H9 (cell line): ENCODE measurements around the gene RPL15. TPM values are rescaled to one million over a fixed set of nuclear protein-coding genes. Genes with fewer than 3 reads are reported as not detected.

Experiments used
- DNase-seq: peaks from one replicate; pipeline ENCODE4 v3.0.0-alpha.2; 2017
- H2AFZ ChIP-seq: one replicate; pipeline ENCODE4 v1.6.1; 2013; ENCODE audit warnings: mild to moderate bottlenecking, low read length, control low read depth, moderate library complexity
- H2AK5ac ChIP-seq: 2 replicates; pipeline ENCODE4 v1.6.1; 2013; ENCODE audit warnings: low read length, control low read depth, mixed read lengths; ENCODE audit not compliant: insufficient read length
- H2BK120ac ChIP-seq: one replicate; pipeline ENCODE4 v1.6.1; 2013; ENCODE audit warnings: low read depth, mild to moderate bottlenecking, low read length, control low read depth, inconsistent platforms; ENCODE audit not compliant: poor library complexity, severe bottlenecking
- H2BK12ac ChIP-seq: 2 replicates; pipeline ENCODE4 v1.6.1; 2013; ENCODE audit warnings: low read length, control low read depth, mixed read lengths, low read depth; ENCODE audit not compliant: insufficient read length
- H2BK15ac ChIP-seq: 2 replicates; pipeline ENCODE4 v1.6.1; 2013; ENCODE audit warnings: low read depth, low read length, control low read depth
- H2BK20ac ChIP-seq: one replicate; pipeline ENCODE4 v1.6.1; 2013; ENCODE audit warnings: low read depth, mild to moderate bottlenecking, low read length, control low read depth, inconsistent platforms; ENCODE audit not compliant: poor library complexity, severe bottlenecking
- H2BK5ac ChIP-seq: 2 replicates; pipeline ENCODE4 v1.6.1; 2013; ENCODE audit warnings: low read length, control low read depth, mixed read lengths; ENCODE audit not compliant: insufficient read length
- H3K14ac ChIP-seq: 2 replicates; pipeline ENCODE4 v1.6.1; 2013; ENCODE audit warnings: low read length, control low read depth; ENCODE audit not compliant: insufficient read depth
- H3K18ac ChIP-seq: 2 replicates; pipeline ENCODE4 v1.6.1; 2013; ENCODE audit warnings: low read depth, mild to moderate bottlenecking, mixed read lengths, low read length, control low read depth; ENCODE audit not compliant: insufficient read length
- H3K23ac ChIP-seq: 2 replicates; pipeline ENCODE4 v1.6.1; 2013; ENCODE audit warnings: low read length, control low read depth, mixed read lengths, low read depth; ENCODE audit not compliant: insufficient read length
- H3K23me2 ChIP-seq: 2 replicates; pipeline ENCODE4 v1.6.1; 2013; ENCODE audit warnings: low read depth, mild to moderate bottlenecking, mixed read lengths, low read length, control low read depth; ENCODE audit not compliant: insufficient read length, poor library complexity, severe bottlenecking
- H3K27ac ChIP-seq: 2 replicates; pipeline ENCODE4 v1.5.1; 2013; ENCODE audit warnings: low read length, control low read depth, mixed read lengths, low read depth; ENCODE audit not compliant: insufficient read length
- H3K27me3 ChIP-seq: 2 replicates; pipeline ENCODE4 v1.6.1; 2013; ENCODE audit warnings: low read length, control low read depth, inconsistent platforms; ENCODE audit not compliant: insufficient read depth
- H3K4ac ChIP-seq: 2 replicates; pipeline ENCODE4 v1.6.1; 2013; ENCODE audit warnings: low read depth, mild to moderate bottlenecking, control low read depth, inconsistent platforms, low read length, moderate library complexity
- H3K4me1 ChIP-seq: 2 replicates; pipeline ENCODE4 v1.6.1; 2013; ENCODE audit warnings: low read length, control low read depth, inconsistent platforms; ENCODE audit not compliant: insufficient read depth
- H3K4me2 ChIP-seq: 2 replicates; pipeline ENCODE4 v1.6.1; 2013; ENCODE audit warnings: low read length, control low read depth, mixed read lengths; ENCODE audit not compliant: insufficient read length, insufficient read depth
- H3K56ac ChIP-seq: 2 replicates; pipeline ENCODE4 v1.6.1; 2013; ENCODE audit warnings: low read depth, mild to moderate bottlenecking, mixed read lengths, low read length, control low read depth; ENCODE audit not compliant: insufficient read length
- H3K79me1 ChIP-seq: 2 replicates; pipeline ENCODE4 v1.6.1; 2013; ENCODE audit warnings: low read depth, mild to moderate bottlenecking, moderate library complexity, low read length, control low read depth, inconsistent platforms; ENCODE audit not compliant: insufficient read depth, poor library complexity, severe bottlenecking
- H3K79me2 ChIP-seq: 2 replicates; pipeline ENCODE4 v1.6.1; 2013; ENCODE audit warnings: low read length, control low read depth, inconsistent platforms; ENCODE audit not compliant: insufficient read depth
- H3K9ac ChIP-seq: 2 replicates; pipeline ENCODE4 v1.6.1; 2013; ENCODE audit warnings: low read length, control low read depth, mixed read lengths; ENCODE audit not compliant: insufficient read length; ENCODE audit errors: extremely low read depth
- H3K9me3 ChIP-seq: one replicate; pipeline ENCODE4 v1.6.1; 2013; ENCODE audit warnings: low read depth, low read length, inconsistent platforms; ENCODE audit not compliant: control insufficient read depth
- H3T11ph ChIP-seq: one replicate; pipeline ENCODE4 v1.6.1; 2013; ENCODE audit warnings: mild to moderate bottlenecking, low read length, control low read depth, inconsistent platforms
- H4K20me1 ChIP-seq: one replicate; pipeline ENCODE4 v1.6.1; 2013; ENCODE audit not compliant: control insufficient read depth, insufficient read length, insufficient read depth
- H4K5ac ChIP-seq: 2 replicates; pipeline ENCODE4 v1.6.1; 2013; ENCODE audit warnings: low read depth, mild to moderate bottlenecking, mixed read lengths, low read length, control low read depth; ENCODE audit not compliant: insufficient read length
- H4K8ac ChIP-seq: replicated peaks from 2 replicates; pipeline ENCODE4 v1.6.1; 2013; ENCODE audit warnings: low read length, control low read depth, mixed read lengths, low read depth; ENCODE audit not compliant: insufficient read length
- H4K91ac ChIP-seq: 2 replicates; pipeline ENCODE4 v1.6.1; 2013; ENCODE audit warnings: low read depth, mild to moderate bottlenecking, moderate library complexity, mixed read lengths, low read length, control low read depth; ENCODE audit not compliant: insufficient read length
- H3K27ac Mint-ChIP-seq, 3 experiments: 2 replicates in 2 of 3; 3 replicates in 1 of 3; pipeline ENCODE4 v1.8.0; 2020 to 2021; ENCODE audit warnings: mixed read lengths in 3 of 3, mild to moderate bottlenecking in 1 of 3, moderate library complexity in 1 of 3
- H3K27me3 Mint-ChIP-seq: 2 replicates; pipeline ENCODE4 v1.8.0; 2021; ENCODE audit warnings: low read depth, mild to moderate bottlenecking, moderate library complexity, mixed read lengths
- H3K36me3 Mint-ChIP-seq, 3 experiments: 2 replicates in 2 of 3; 3 replicates in 1 of 3; pipeline ENCODE4 v1.8.0; 2020 to 2021; ENCODE audit warnings: low read depth in 3 of 3, mixed read lengths in 3 of 3; ENCODE audit not compliant: insufficient read depth in 1 of 3
- H3K4me1 Mint-ChIP-seq, 2 experiments: 2 replicates each; pipeline ENCODE4 v1.8.0; 2020; ENCODE audit warnings: mixed read lengths in 2 of 2
- H3K4me3 Mint-ChIP-seq, 2 experiments: 2 replicates in 1 of 2; 3 replicates in 1 of 2; pipeline ENCODE4 v1.8.0; 2020 to 2021; ENCODE audit warnings: mild to moderate bottlenecking in 2 of 2, mixed read lengths in 2 of 2, moderate library complexity in 1 of 2
- H3K9me3 Mint-ChIP-seq, 2 experiments: 2 replicates in 1 of 2; 3 replicates in 1 of 2; pipeline ENCODE4 v1.8.0; 2020; ENCODE audit warnings: mild to moderate bottlenecking in 2 of 2, mixed read lengths in 2 of 2, moderate library complexity in 1 of 2
- CTCF ChIP-seq: fragments of 200-600 bp; sonication (generic); conservative IDR thresholded peaks from 3 replicates; pipeline ENCODE4 v1.8.0; 2021; ENCODE audit warnings: antibody characterized with exemption, mild to moderate bottlenecking
- WGBS: extraction: QIAGEN DNeasy Blood & Tissue Kit; methylation state at CpG from one replicate; pipeline ENCODE4 v1.1.7; 2013; ENCODE audit warnings: missing lambda C conversion rate, low lambda C conversion rate, mixed read lengths; ENCODE audit not compliant: insufficient read length; ENCODE audit errors: extremely low coverage; 5-methylcytosine and 5-hydroxymethylcytosine counted together
- total RNA-seq: library from RNA; stranded (reverse); gene quantifications from 2 replicates; pipeline ENCODE4 v1.2.1, GENCODE V29; 2021

The RPL15 gene
- total RNA-seq, 1 experiment from 2014 or later = 2,794 TPM

GRCh38 chr3:23945913-23946687, 29.2 kb downstream of the RPL15 start:
- Histone ChIP-seq H2BK20ac (no peak overlapping the region), H3K79me1 (peaks cover 3% of the 10 kb centered on the region), H3K9ac (peak overlapping the region; percentile 78), H2BK5ac (no peak overlapping the region), H2BK12ac (no peak overlapping the region), H3K56ac (no peak overlapping the region), H4K5ac (no peak overlapping the region), H3K23me2 (peaks cover 11% of the 10 kb centered on the region), H3K27me3 (no peaks in the 10 kb centered on the region), H2AFZ (no peak overlapping the region), H3K27ac (peak overlapping the region; percentile 50), H3K4me2 (peak overlapping the region; percentile 62), H3K4ac (no peak overlapping the region), H3K9me3 (no peaks in the 10 kb centered on the region), H2AK5ac (no peak overlapping the region), H2BK15ac (no peak overlapping the region), H3K4me1 (peaks cover 10% of the 10 kb centered on the region; the same call in 1 of the 2 replicates), H3K18ac (peak overlapping the region; percentile 55), H4K20me1 (no peaks in the 10 kb centered on the region), H3K79me2 (peaks cover 3% of the 10 kb centered on the region; the same call in 1 of the 2 replicates), H2BK120ac (no peak overlapping the region), H4K91ac (no peak overlapping the region), H3K14ac (peak overlapping the region; percentile 26), H3K23ac (no peak overlapping the region), H4K8ac (no peak overlapping the region), H3T11ph (no peak overlapping the region)
- Mint-ChIP-seq H3K9me3 (peaks cover 0 to 2% of the 10 kb centered on the region in 2 experiments; a peak in 1 of 5 replicates), H3K36me3 (peaks cover 7 to 10% (median 7%) of the 10 kb centered on the region in 3 experiments; a peak in 5 of 7 replicates), H3K4me1 (peaks cover 23 to 29% of the 10 kb centered on the region in 2 experiments), H3K27ac (peak overlapping the region; percentile 97 to 100 (median 99)), H3K27me3 (peaks cover 23% of the 10 kb centered on the region), H3K4me3 (peak overlapping the region; percentile 79 to 94)
- no peak for TF ChIP-seq CTCF
- DNase-seq = peak; percentile 96
- WGBS = no CpG with 5 or more reads among the region's 87 CpGs
